ENCODE results near the gene UBXN10.
A peak's percentile ranks its signal among the peaks of the same experiment; 100 is the strongest.

UBXN10 gene

GRCh38 chr1:20158358-20159070, 27.4 kb upstream of the UBXN10 start:
- no peak for DNase-seq
- Histone ChIP-seq H3K4me3 (ENCODE audit: low read depth, low read length) (no peak overlapping the region), H3K27ac (no peak overlapping the region), H3K9me3 (ENCODE audit: severe bottlenecking) (peaks cover 26% of the 10 kb centered on the region), H3K36me3 (no peaks in the 10 kb centered on the region), H3K27me3 (ENCODE audit: insufficient read depth, low read depth, severe bottlenecking) (peaks cover 28% of the 10 kb centered on the region)
- TF ChIP-seq CTCF (IDR thresholded peaks at IDR 0.05; ENCODE audit: low read depth, low read length) = no peak

- Histone ChIP-seq H3K36me3 (no peaks in the 10 kb centered on the region), H3K4me3 (ENCODE audit: low read depth, low read length) (no peak overlapping the region), H3K9me3 (ENCODE audit: severe bottlenecking) (peaks cover 36% of the 10 kb centered on the region), H3K27ac (no peak overlapping the region), H3K27me3 (ENCODE audit: insufficient read depth, low read depth, severe bottlenecking) (peaks cover 43% of the 10 kb centered on the region)
- no peak for DNase-seq
- TF ChIP-seq CTCF (IDR thresholded peaks at IDR 0.05; ENCODE audit: low read depth, low read length) = no peak
Observed at GRCh38 chr1:20160034-20160433, 25.9 kb upstream of the UBXN10 start.

- peaks cover 37% of the 10 kb centered on the region for H3K9me3 ChIP-seq (ENCODE audit: severe bottlenecking)
Observed at GRCh38 chr1:20164694-20165202, 21.1 kb upstream of the UBXN10 start.

GRCh38 chr1:20165522-20165951, 20.4 kb upstream of the UBXN10 start:
- no peak overlapping the region for H3K4me3 ChIP-seq (ENCODE audit: low read depth, low read length)
- TF ChIP-seq CTCF (IDR thresholded peaks at IDR 0.05; ENCODE audit: low read depth, low read length) = peak; percentile 60
- peak; percentile 21 for DNase-seq
- H3K27me3 ChIP-seq (ENCODE audit: insufficient read depth, low read depth, severe bottlenecking) = peaks cover 70% of the 10 kb centered on the region
- no peaks in the 10 kb centered on the region for H3K36me3 ChIP-seq
- H3K9me3 ChIP-seq (ENCODE audit: severe bottlenecking) = peaks cover 29% of the 10 kb centered on the region
- no peak overlapping the region for H3K27ac ChIP-seq

More at GRCh38 chr1:20164694-20165202, 21.1 kb upstream of the UBXN10 start:
- Histone ChIP-seq H3K27ac (no peak overlapping the region), H3K36me3 (no peaks in the 10 kb centered on the region), H3K4me3 (ENCODE audit: low read depth, low read length) (no peak overlapping the region), H3K27me3 (ENCODE audit: insufficient read depth, low read depth, severe bottlenecking) (peaks cover 72% of the 10 kb centered on the region)
- TF ChIP-seq CTCF (IDR thresholded peaks at IDR 0.05; ENCODE audit: low read depth, low read length) = no peak
- no peak for DNase-seq

GRCh38 chr1:20166051-20166450, 19.8 kb upstream of the UBXN10 start:
- Histone ChIP-seq H3K36me3 (no peaks in the 10 kb centered on the region), H3K9me3 (ENCODE audit: severe bottlenecking) (peaks cover 25% of the 10 kb centered on the region), H3K27me3 (ENCODE audit: insufficient read depth, low read depth, severe bottlenecking) (peaks cover 67% of the 10 kb centered on the region), H3K4me3 (ENCODE audit: low read depth, low read length) (no peak overlapping the region), H3K27ac (no peak overlapping the region)
- DNase-seq = no peak
- TF ChIP-seq CTCF (IDR thresholded peaks at IDR 0.05; ENCODE audit: low read depth, low read length) = no peak
